ENCODE measurements around the gene HSPB6. TPM values are rescaled to one million over a fixed set of nuclear protein-coding genes. Genes with fewer than 3 reads are reported as not detected.

Gene HSPB6
- total RNA-seq, 1 experiment from 2014 or later: 0.37 TPM

GRCh38 chr19:35733180-35734125 is 23.4 kb downstream of the HSPB6 start:
- no peak overlapping the region for H3K4me3 Mint-ChIP-seq
- Histone ChIP-seq H4K20me1 (ENCODE audit: control insufficient read depth, insufficient read depth, insufficient read length) (no peaks in the 10 kb centered on the region), H3K27me3 (ENCODE audit: insufficient read depth, low read length) (no peaks in the 10 kb centered on the region), H3T11ph (ENCODE audit: low read length) (no peak overlapping the region), H3K14ac (ENCODE audit: insufficient read depth, low read length) (no peak overlapping the region), H3K4me2 (ENCODE audit: insufficient read depth, insufficient read length, low read length) (no peak overlapping the region), H3K4me1 (ENCODE audit: insufficient read depth, low read length) (no peaks in the 10 kb centered on the region), H2BK12ac (ENCODE audit: insufficient read length, low read depth, low read length) (no peak overlapping the region), H4K5ac (ENCODE audit: insufficient read length, low read depth, low read length) (no peak overlapping the region), H2BK15ac (ENCODE audit: low read depth, low read length) (no peak overlapping the region), H2BK5ac (ENCODE audit: insufficient read length, low read length) (no peak overlapping the region), H3K23me2 (ENCODE audit: insufficient read length, low read depth, low read length, poor library complexity, severe bottlenecking) (no peaks in the 10 kb centered on the region), H4K91ac (ENCODE audit: insufficient read length, low read depth, low read length) (no peak overlapping the region), H2AFZ (ENCODE audit: low read length) (no peak overlapping the region), H3K23ac (ENCODE audit: insufficient read length, low read depth, low read length) (no peak overlapping the region), H3K79me1 (ENCODE audit: insufficient read depth, low read depth, low read length, poor library complexity, severe bottlenecking) (no peaks in the 10 kb centered on the region), H3K9me3 (ENCODE audit: control insufficient read depth, low read depth, low read length) (no peaks in the 10 kb centered on the region), H3K9ac (ENCODE audit: extremely low read depth, insufficient read length, low read length) (no peak overlapping the region), H3K27ac (ENCODE audit: insufficient read length, low read depth, low read length) (no peak overlapping the region), H2BK20ac (ENCODE audit: low read depth, low read length, poor library complexity, severe bottlenecking) (no peak overlapping the region), H3K4ac (ENCODE audit: low read depth, low read length) (no peak overlapping the region), H3K56ac (ENCODE audit: insufficient read length, low read depth, low read length) (no peak overlapping the region), H4K8ac (replicated peaks; ENCODE audit: insufficient read length, low read depth, low read length) (no peak overlapping the region), H3K79me2 (ENCODE audit: insufficient read depth, low read length) (no peaks in the 10 kb centered on the region), H2AK5ac (ENCODE audit: insufficient read length, low read length) (no peak overlapping the region), H3K18ac (ENCODE audit: insufficient read length, low read depth, low read length) (no peak overlapping the region), H2BK120ac (ENCODE audit: low read depth, low read length, poor library complexity, severe bottlenecking) (no peak overlapping the region)
- H3K9me3 Mint-ChIP-seq: no peaks in the 10 kb centered on the region
- TF ChIP-seq, protein P1, sequence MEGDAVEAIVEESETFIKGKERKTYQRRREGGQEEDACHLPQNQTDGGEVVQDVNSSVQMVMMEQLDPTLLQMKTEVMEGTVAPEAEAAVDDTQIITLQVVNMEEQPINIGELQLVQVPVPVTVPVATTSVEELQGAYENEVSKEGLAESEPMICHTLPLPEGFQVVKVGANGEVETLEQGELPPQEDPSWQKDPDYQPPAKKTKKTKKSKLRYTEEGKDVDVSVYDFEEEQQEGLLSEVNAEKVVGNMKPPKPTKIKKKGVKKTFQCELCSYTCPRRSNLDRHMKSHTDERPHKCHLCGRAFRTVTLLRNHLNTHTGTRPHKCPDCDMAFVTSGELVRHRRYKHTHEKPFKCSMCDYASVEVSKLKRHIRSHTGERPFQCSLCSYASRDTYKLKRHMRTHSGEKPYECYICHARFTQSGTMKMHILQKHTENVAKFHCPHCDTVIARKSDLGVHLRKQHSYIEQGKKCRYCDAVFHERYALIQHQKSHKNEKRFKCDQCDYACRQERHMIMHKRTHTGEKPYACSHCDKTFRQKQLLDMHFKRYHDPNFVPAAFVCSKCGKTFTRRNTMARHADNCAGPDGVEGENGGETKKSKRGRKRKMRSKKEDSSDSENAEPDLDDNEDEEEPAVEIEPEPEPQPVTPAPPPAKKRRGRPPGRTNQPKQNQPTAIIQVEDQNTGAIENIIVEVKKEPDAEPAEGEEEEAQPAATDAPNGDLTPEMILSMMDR (conservative IDR thresholded peaks at IDR 0.05): no peak
- H3K36me3 Mint-ChIP-seq (ENCODE audit: insufficient read depth in 1 of 3, low read depth in 3 of 3): peaks cover 57 to 81% (median 77%) of the 10 kb centered on the region in 3 experiments
- no peaks in the 10 kb centered on the region for H3K4me1 Mint-ChIP-seq
- H3K27me3 Mint-ChIP-seq (ENCODE audit: low read depth): no peaks in the 10 kb centered on the region
- no CpG with 5 or more reads among the region's 35 CpGs for WGBS (ENCODE audit: extremely low coverage, insufficient read length, low lambda C conversion rate)
- H3K27ac Mint-ChIP-seq: peak overlapping the region in 1 of 3 experiments; percentile 73; a peak in 2 of 7 replicates
- no peak for DNase-seq

Data from H9 (cell line).